HT-29 (cell line): ENCODE measurements around the gene DOCK6. TPM values are rescaled to one million over a fixed set of nuclear protein-coding genes. Genes with fewer than 3 reads are reported as not detected.
"Not testable (repeated sequence)": the region's sequence is repeated elsewhere in the genome, so short reads cannot be mapped to it uniquely, and the experiment has no call there.

Experiments used
- DNase-seq: peaks from one replicate; pipeline ENCODE4 v3.0.0-alpha.2; 2015; ENCODE audit warnings: low spot score
- total RNA-seq: library from RNA; depleted of rRNA; stranded (reverse); fragments of >200 nt; shearing (Covaris generic); gene quantifications from 2 replicates; pipeline ENCODE4 v1.2.3, GENCODE V29; 2014

Gene DOCK6
- total RNA-seq, 1 experiment from 2014 or later = 19.4 TPM

GRCh38 chr19:11197291-11198174, 64.8 kb downstream of the DOCK6 start, which contains the start of gene KANK2:
KANK2 (minus strand) TSS chr19:11197545; CDS start chr19:11194511, 3,034 bp downstream.
- DNase-seq = peak; percentile 75

GRCh38 chr19:11196406-11197287, 65.7 kb downstream of the DOCK6 start:
- peak; percentile 17 for DNase-seq

- DNase-seq = no peak
Observed at GRCh38 chr19:11195681-11196080, 66.6 kb downstream of the DOCK6 start.

- no peak for DNase-seq
Observed at GRCh38 chr19:11194656-11195558, 67.4 kb downstream of the DOCK6 start.

GRCh38 chr19:11194173-11194572, 68.2 kb downstream of the DOCK6 start:
- DNase-seq = no peak

- DNase-seq = no peak
Observed at GRCh38 chr19:11192957-11193939, 69.1 kb downstream of the DOCK6 start.

- DNase-seq = no peak
Observed at GRCh38 chr19:11191934-11192333, 70.4 kb downstream of the DOCK6 start.

- DNase-seq = peak; percentile 32
Observed at GRCh38 chr19:11191273-11191755, 71.0 kb downstream of the DOCK6 start.

GRCh38 chr19:11190501-11190900, 71.8 kb downstream of the DOCK6 start:
- DNase-seq = no peak

- no peak for DNase-seq
Observed at GRCh38 chr19:11187441-11187840, 74.9 kb downstream of the DOCK6 start.

GRCh38 chr19:11182994-11183393, 79.3 kb downstream of the DOCK6 start:
- DNase-seq = no peak

GRCh38 chr19:11181488-11181887, 80.8 kb downstream of the DOCK6 start:
- DNase-seq = no peak

GRCh38 chr19:11180975-11181374, 81.3 kb downstream of the DOCK6 start:
- DNase-seq = not testable (repeated sequence)

- no peak for DNase-seq
Observed at GRCh38 chr19:11180346-11180745, 82.0 kb downstream of the DOCK6 start.

- no peak for DNase-seq
Observed at GRCh38 chr19:11179716-11180297, 82.5 kb downstream of the DOCK6 start.

GRCh38 chr19:11179145-11179465, 83.2 kb downstream of the DOCK6 start:
- not testable (repeated sequence) for DNase-seq

GRCh38 chr19:11177592-11177991, 84.7 kb downstream of the DOCK6 start:
- no peak for DNase-seq

GRCh38 chr19:11176466-11177193, 85.7 kb downstream of the DOCK6 start:
- DNase-seq = no peak

- no peak for DNase-seq
Observed at GRCh38 chr19:11175920-11176319, 86.4 kb downstream of the DOCK6 start.
